Measurements from ENCODE around the gene OPTC.

DNA sequence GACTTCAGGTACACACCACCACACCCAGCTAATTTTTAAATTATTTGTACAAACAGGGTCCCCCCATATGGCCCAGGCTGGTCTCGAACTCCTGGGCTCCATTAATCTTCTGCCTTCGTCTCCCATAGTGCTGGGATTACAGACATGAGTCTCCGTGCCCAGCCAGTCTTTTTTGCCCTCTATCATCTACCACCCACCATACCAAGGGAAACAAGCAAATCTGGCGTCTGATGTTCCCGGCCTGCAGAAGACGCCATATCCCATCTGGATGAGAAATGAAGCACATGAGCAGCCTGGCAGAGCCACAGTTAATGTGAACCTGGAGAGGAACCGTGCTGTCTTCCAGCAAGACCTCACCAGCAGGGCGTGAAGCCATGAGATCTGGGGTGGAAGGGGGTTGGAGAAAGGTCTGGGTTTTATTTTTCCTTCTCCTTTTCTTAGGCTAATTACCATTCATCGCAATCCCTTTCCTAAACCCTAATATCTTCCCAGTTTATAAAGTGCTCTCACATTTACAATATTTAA, 20.1 kb upstream of the OPTC start:
- TF ChIP-seq, protein P1, sequence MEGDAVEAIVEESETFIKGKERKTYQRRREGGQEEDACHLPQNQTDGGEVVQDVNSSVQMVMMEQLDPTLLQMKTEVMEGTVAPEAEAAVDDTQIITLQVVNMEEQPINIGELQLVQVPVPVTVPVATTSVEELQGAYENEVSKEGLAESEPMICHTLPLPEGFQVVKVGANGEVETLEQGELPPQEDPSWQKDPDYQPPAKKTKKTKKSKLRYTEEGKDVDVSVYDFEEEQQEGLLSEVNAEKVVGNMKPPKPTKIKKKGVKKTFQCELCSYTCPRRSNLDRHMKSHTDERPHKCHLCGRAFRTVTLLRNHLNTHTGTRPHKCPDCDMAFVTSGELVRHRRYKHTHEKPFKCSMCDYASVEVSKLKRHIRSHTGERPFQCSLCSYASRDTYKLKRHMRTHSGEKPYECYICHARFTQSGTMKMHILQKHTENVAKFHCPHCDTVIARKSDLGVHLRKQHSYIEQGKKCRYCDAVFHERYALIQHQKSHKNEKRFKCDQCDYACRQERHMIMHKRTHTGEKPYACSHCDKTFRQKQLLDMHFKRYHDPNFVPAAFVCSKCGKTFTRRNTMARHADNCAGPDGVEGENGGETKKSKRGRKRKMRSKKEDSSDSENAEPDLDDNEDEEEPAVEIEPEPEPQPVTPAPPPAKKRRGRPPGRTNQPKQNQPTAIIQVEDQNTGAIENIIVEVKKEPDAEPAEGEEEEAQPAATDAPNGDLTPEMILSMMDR (IDR thresholded peaks at IDR 0.05; ENCODE audit: insufficient read depth, low read depth, low read length) = no peak
- no peak for TF ChIP-seq EZH2 (IDR thresholded peaks at IDR 0.05; ENCODE audit: insufficient read depth, low read length)
